ENCODE results near the gene INSYN2B.

DNA sequence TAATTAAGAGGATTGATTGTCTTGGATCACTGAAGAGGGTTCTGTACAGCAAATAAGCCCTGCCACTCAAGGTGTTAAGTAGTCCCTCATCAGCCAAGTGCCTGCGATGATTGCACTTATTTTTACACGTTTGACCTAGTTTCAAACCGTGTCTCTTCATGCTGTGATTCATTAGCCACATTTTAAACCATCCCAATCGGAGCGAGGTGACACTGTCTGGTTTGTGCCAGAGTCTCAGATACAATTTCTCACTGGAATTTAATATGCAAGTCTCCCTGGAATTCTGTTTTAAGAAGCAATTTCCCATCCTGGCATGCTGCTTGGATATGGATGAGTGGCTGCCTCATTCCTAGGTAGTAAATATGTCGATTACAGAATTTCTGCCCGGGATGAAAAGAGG is 1.6 kb downstream of the INSYN2B start:
- TF ChIP-seq, protein P1, sequence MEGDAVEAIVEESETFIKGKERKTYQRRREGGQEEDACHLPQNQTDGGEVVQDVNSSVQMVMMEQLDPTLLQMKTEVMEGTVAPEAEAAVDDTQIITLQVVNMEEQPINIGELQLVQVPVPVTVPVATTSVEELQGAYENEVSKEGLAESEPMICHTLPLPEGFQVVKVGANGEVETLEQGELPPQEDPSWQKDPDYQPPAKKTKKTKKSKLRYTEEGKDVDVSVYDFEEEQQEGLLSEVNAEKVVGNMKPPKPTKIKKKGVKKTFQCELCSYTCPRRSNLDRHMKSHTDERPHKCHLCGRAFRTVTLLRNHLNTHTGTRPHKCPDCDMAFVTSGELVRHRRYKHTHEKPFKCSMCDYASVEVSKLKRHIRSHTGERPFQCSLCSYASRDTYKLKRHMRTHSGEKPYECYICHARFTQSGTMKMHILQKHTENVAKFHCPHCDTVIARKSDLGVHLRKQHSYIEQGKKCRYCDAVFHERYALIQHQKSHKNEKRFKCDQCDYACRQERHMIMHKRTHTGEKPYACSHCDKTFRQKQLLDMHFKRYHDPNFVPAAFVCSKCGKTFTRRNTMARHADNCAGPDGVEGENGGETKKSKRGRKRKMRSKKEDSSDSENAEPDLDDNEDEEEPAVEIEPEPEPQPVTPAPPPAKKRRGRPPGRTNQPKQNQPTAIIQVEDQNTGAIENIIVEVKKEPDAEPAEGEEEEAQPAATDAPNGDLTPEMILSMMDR (IDR thresholded peaks at IDR 0.05) = no peak
- TF ChIP-seq POLR2A (IDR thresholded peaks at IDR 0.05) = no peak
- no peak for TF ChIP-seq EP300 (IDR thresholded peaks at IDR 0.05)
- no peak for TF ChIP-seq POLR2AphosphoS5 (IDR thresholded peaks at IDR 0.05)
